HL-60 (cell line): ENCODE results near the gene TSACC.

ENCODE experiments used
- DNase-seq, 2 experiments: peaks; one replicate each; pipeline ENCODE4 v3.0.0-alpha.2; 2010 to 2020; ENCODE audit warnings: low read depth in 1 of 2, low spot score in 1 of 2
- H3K27ac ChIP-seq: fragments of 250-450 bp; sonication (Bioruptor Pico); replicated peaks from 2 replicates; pipeline ENCODE4 v1.5.1; 2020; ENCODE audit warnings: mild to moderate bottlenecking, moderate library complexity
- H3K27me3 ChIP-seq: fragments of 250-450 bp; sonication (Bioruptor Pico); 2 replicates; pipeline ENCODE4 v1.5.1; 2021; ENCODE audit warnings: mild to moderate bottlenecking, moderate library complexity; ENCODE audit not compliant: insufficient read depth, poor library complexity, severe bottlenecking
- H3K4me3 ChIP-seq: replicated peaks from 2 replicates; pipeline ENCODE4 v1.5.1; 2011; ENCODE audit warnings: mild to moderate bottlenecking, control low read depth, low read length; ENCODE audit not compliant: insufficient read depth
- CTCF ChIP-seq: IDR thresholded peaks from one replicate; pipeline ENCODE4 v1.5.1; 2011; ENCODE audit warnings: low read length, control low read depth, inconsistent platforms; ENCODE audit not compliant: insufficient read depth
- GABPA ChIP-seq: IDR thresholded peaks from 2 replicates; pipeline ENCODE4 v1.6.1; 2012; ENCODE audit warnings: low read depth
- POLR2AphosphoS5 ChIP-seq: IDR thresholded peaks from 2 replicates; pipeline ENCODE4 v1.6.1; 2012; ENCODE audit warnings: low read depth
- REST ChIP-seq: IDR thresholded peaks from 2 replicates; pipeline ENCODE4 v1.6.1; 2012; ENCODE audit warnings: low read depth; ENCODE audit not compliant: insufficient replicate concordance
- SPI1 ChIP-seq: IDR thresholded peaks from 2 replicates; pipeline ENCODE4 v1.6.1; 2012; ENCODE audit warnings: low read depth, mild to moderate bottlenecking, borderline replicate concordance

Gene TSACC

GRCh38 chr1:156388174-156389137 is 50.1 kb downstream of the TSACC start:
- no peak for DNase-seq
- no peak overlapping the region for H3K4me3 ChIP-seq
- TF ChIP-seq CTCF = no peak
- TF ChIP-seq GABPA = no peak
- no peak for TF ChIP-seq SPI1
- peaks cover 31% of the 10 kb centered on the region for H3K27me3 ChIP-seq
- H3K27ac ChIP-seq = no peak overlapping the region

GRCh38 chr1:156389311-156389710 is 51.0 kb downstream of the TSACC start:
- Histone ChIP-seq H3K27me3 (peaks cover 31% of the 10 kb centered on the region), H3K27ac (no peak overlapping the region), H3K4me3 (no peak overlapping the region)
- no peak for DNase-seq
- TF ChIP-seq SPI1 = no peak
- TF ChIP-seq GABPA = no peak
- no peak for TF ChIP-seq POLR2AphosphoS5
- no peak for TF ChIP-seq REST
- TF ChIP-seq CTCF = no peak

- no peak for TF ChIP-seq POLR2AphosphoS5
- TF ChIP-seq GABPA = no peak
- TF ChIP-seq REST = no peak
- no peak for TF ChIP-seq CTCF
- TF ChIP-seq SPI1 = peak; percentile 20; the same call in 1 of the 2 replicates
- H3K27me3 ChIP-seq = peaks cover 31% of the 10 kb centered on the region
- no peak overlapping the region for H3K27ac ChIP-seq
- no peak for DNase-seq
- H3K4me3 ChIP-seq = no peak overlapping the region
Observed at GRCh38 chr1:156390469-156391365, 52.4 kb downstream of the TSACC start.
